Thyroid gland (tissue), 4 donors: ENCODE data around the gene UGT1A1. TPM values are rescaled to one million over a fixed set of nuclear protein-coding genes. Genes with fewer than 3 reads are reported as not detected.

Experiments used
- DNase-seq, 2 donors: peaks; one replicate each; pipeline ENCODE4 v3.0.0-alpha.2; 2019
- H3K27ac ChIP-seq, 3 donors: fragments of 200-600 bp; sonication (generic); 1 replicate in 2 of 3; 2 replicates in 1 of 3; pipeline ENCODE4 v1.5.1; 2016 to 2019; ENCODE audit warnings: mild to moderate bottlenecking in 1 of 3, moderate library complexity in 1 of 3
- H3K27me3 ChIP-seq: fragments of 200-600 bp; sonication (generic); one replicate; pipeline ENCODE4 v1.5.1; 2019
- H3K36me3 ChIP-seq, 2 donors: fragments of 200-600 bp; sonication (generic); one replicate each; pipeline ENCODE4 v1.5.1; 2016 to 2019
- H3K4me1 ChIP-seq, 2 donors: fragments of 200-600 bp; sonication (generic); one replicate each; pipeline ENCODE4 v1.5.1; 2017 to 2019
- H3K4me3 ChIP-seq, 3 donors: fragments of 200-600 bp; sonication (generic); replicated peaks in 1 of 3; 1 replicate in 2 of 3; 2 replicates in 1 of 3; pipeline ENCODE4 v1.5.1; 2016; ENCODE audit warnings: mild to moderate bottlenecking in 1 of 3
- H3K9me3 ChIP-seq: fragments of 200-600 bp; sonication (generic); one replicate; pipeline ENCODE4 v1.5.1; 2017
- CTCF ChIP-seq, 6 experiments: fragments of 200-600 bp in 3 of 6; fragments of 450-650 bp in 3 of 6; sonication (generic) in 3 of 6; IDR thresholded peaks; one replicate each; pipeline ENCODE4 v1.5.1; 2016 to 2019; ENCODE audit warnings: antibody characterized with exemption in 6 of 6, mild to moderate bottlenecking in 2 of 6, inconsistent platforms in 1 of 6, moderate library complexity in 1 of 6
- POLR2A ChIP-seq, 2 donors: fragments of 450-650 bp; IDR thresholded peaks; one replicate each; pipeline ENCODE4 v1.6.1; 2017; ENCODE audit warnings: antibody characterized with exemption in 2 of 2, mild to moderate bottlenecking in 2 of 2, moderate library complexity in 1 of 2
- WGBS, 2 donors: methylation state at CpG; one replicate each; pipeline ENCODE4 v1.1.5; 2017; 5-methylcytosine and 5-hydroxymethylcytosine counted together
- intact Hi-C: fragments of 100-400 bp; cut with DNase I; formaldehyde crosslinking; loops from one replicate; pipeline ENCODE4 v1.15.1; 2023
- total RNA-seq, 4 donors: library from RNA; depleted of rRNA; stranded (reverse); fragments of >200 nt; gene quantifications; one replicate each; pipeline ENCODE4 v1.2.3, GENCODE V29; 2016

The UGT1A1 gene
- total RNA-seq, 4 donors from 2014 or later, result 0.45 to 0.94 (median 0.76) TPM

DNA sequence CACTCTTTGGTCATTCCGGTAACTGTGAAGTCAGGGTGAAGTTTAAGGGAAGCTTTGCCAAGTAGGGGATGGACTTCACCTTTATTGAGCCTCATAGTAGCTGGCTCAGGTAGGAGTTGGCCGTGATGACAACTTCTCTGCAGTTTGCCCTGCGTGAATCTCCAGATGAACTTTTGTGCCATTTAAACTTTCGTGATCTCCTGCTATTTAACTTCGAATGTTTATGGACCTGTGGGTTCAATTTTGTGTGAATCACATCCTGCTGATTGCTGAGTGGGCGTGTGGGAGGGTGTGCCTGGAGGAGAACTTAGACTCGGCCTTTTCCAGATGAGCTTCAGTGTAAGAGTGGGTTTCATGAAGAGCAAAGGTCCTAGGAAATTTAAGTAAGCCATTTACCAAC lies 4.2 kb downstream of the UGT1A1 start:
- WGBS, 2 donors, result 80 to 88% methylated on average over 7 of the region's 7 CpGs

DNA sequence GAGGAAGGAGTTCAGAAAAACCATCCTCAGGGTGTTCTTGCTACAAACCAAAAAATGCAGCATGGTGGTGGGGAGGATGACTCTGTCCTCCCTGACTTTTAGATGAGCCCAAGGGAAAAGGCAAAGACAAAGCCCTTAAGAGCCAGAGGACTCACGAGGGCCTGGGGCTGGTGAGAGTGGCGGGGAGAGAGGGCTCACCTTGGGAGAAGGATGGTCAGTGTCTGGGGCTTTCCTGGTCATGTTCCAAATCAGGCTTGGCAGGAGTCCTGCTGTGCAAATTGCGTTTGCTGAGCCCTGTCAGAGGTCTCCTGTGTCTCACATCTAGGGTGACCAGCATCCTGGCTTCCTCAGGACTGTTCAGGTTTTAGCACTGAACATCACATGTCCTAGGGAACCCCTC lies 4.7 kb downstream of the UGT1A1 start:
- no peak overlapping the region for H3K4me3 ChIP-seq
- no peak overlapping the region for H3K27ac ChIP-seq
- H3K27me3 ChIP-seq, result no peaks in the 10 kb centered on the region
- H3K36me3 ChIP-seq, result no peaks in the 10 kb centered on the region
- no peaks in the 10 kb centered on the region for H3K4me1 ChIP-seq
- WGBS, 2 donors, result 44 to 46% methylated on average over 3 of the region's 3 CpGs
- intact Hi-C loops, result no loop called here
- no peak for DNase-seq
- TF ChIP-seq CTCF (IDR thresholded peaks at IDR 0.05) (no peak), POLR2A (IDR thresholded peaks at IDR 0.05) (no peak)
- H3K9me3 ChIP-seq, result no peaks in the 10 kb centered on the region

More for the DNA sequence above, 4.2 kb downstream of the UGT1A1 start:
- no peak for DNase-seq
- Histone ChIP-seq H3K27ac (no peak overlapping the region), H3K4me3 (no peak overlapping the region), H3K27me3 (no peaks in the 10 kb centered on the region), H3K36me3 (no peaks in the 10 kb centered on the region), H3K9me3 (no peaks in the 10 kb centered on the region), H3K4me1 (no peaks in the 10 kb centered on the region)
- intact Hi-C loops, result no loop called here
- TF ChIP-seq POLR2A (IDR thresholded peaks at IDR 0.05) (no peak), CTCF (IDR thresholded peaks at IDR 0.05) (no peak)

GRCh38 chr2:233766416-233766815 lies 6.3 kb downstream of the UGT1A1 start:
- no peak overlapping the region for H3K27ac ChIP-seq
- H3K36me3 ChIP-seq, result no peaks in the 10 kb centered on the region
- intact Hi-C loops, result no loop called here
- 84 to 89% methylated on average over 4 of the region's 4 CpGs for WGBS, 2 donors
- no peaks in the 10 kb centered on the region for H3K27me3 ChIP-seq
- H3K4me3 ChIP-seq, result no peak overlapping the region
- H3K4me1 ChIP-seq, result no peaks in the 10 kb centered on the region
- H3K9me3 ChIP-seq, result no peaks in the 10 kb centered on the region
- TF ChIP-seq POLR2A (IDR thresholded peaks at IDR 0.05), result no peak
- TF ChIP-seq CTCF (IDR thresholded peaks at IDR 0.05), result no peak
- DNase-seq, result no peak

DNA sequence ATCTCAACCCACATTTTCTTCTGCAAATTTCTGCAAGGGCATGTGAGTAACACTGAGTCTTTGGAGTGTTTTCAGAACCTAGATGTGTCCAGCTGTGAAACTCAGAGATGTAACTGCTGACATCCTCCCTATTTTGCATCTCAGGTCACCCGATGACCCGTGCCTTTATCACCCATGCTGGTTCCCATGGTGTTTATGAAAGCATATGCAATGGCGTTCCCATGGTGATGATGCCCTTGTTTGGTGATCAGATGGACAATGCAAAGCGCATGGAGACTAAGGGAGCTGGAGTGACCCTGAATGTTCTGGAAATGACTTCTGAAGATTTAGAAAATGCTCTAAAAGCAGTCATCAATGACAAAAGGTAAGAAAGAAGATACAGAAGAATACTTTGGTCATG lies 8.0 kb downstream of the UGT1A1 start:
- TF ChIP-seq POLR2A (IDR thresholded peaks at IDR 0.05) (no peak), CTCF (IDR thresholded peaks at IDR 0.05) (no peak)
- DNase-seq, result no peak
- no peaks in the 10 kb centered on the region for H3K27me3 ChIP-seq
- H3K4me3 ChIP-seq, result no peak overlapping the region
- 81 to 85% methylated on average over 4 of the region's 4 CpGs for WGBS, 2 donors
- intact Hi-C loops, result no loop called here
- H3K27ac ChIP-seq, result no peak overlapping the region
- no peaks in the 10 kb centered on the region for H3K36me3 ChIP-seq
- H3K9me3 ChIP-seq, result no peaks in the 10 kb centered on the region
- H3K4me1 ChIP-seq, result no peaks in the 10 kb centered on the region

- no peaks in the 10 kb centered on the region for H3K27me3 ChIP-seq
- no peak overlapping the region for H3K4me3 ChIP-seq
- H3K27ac ChIP-seq, result no peak overlapping the region
- TF ChIP-seq CTCF (IDR thresholded peaks at IDR 0.05) (no peak), POLR2A (IDR thresholded peaks at IDR 0.05) (no peak)
- DNase-seq, result no peak
- H3K4me1 ChIP-seq, result no peaks in the 10 kb centered on the region
- WGBS, 2 donors, result 91 to 94% methylated on average over 9 of the region's 9 CpGs
- no peaks in the 10 kb centered on the region for H3K36me3 ChIP-seq
- intact Hi-C loops, result no loop called here
- H3K9me3 ChIP-seq, result no peaks in the 10 kb centered on the region
Observed at GRCh38 chr2:233769260-233769659, 9.2 kb downstream of the UGT1A1 start.
